K562 (cell line): ENCODE data around the gene PBXIP1. TPM values are rescaled to one million over a fixed set of nuclear protein-coding genes. Genes with fewer than 3 reads are reported as not detected.
A peak's percentile ranks its signal among the peaks of the same experiment; 100 is the strongest.

Source experiments
- ARNT ChIP-seq, 2 experiments: fragments of 450-650 bp; IDR thresholded peaks; 2 replicates each; pipeline ENCODE4 v1.6.1; 2016; ENCODE audit warnings: mild to moderate bottlenecking in 1 of 2
- CHD7 ChIP-seq: fragments of 200-600 bp; sonication (generic); IDR thresholded peaks from one replicate; pipeline ENCODE4 v1.6.1; 2012; ENCODE audit warnings: mild to moderate bottlenecking, low read depth, low read length, inconsistent platforms
- DEAF1 ChIP-seq: fragments of 450-650 bp; formaldehyde crosslinking; IDR thresholded peaks from 2 replicates; pipeline ENCODE4 v1.4.0; 2020; ENCODE audit warnings: mild to moderate bottlenecking, moderate library complexity
- GTF2E2 ChIP-seq: fragments of 200-800 bp; sonication (Bioruptor generic); IDR thresholded peaks from 2 replicates; pipeline ENCODE4 v1.6.1; 2016; ENCODE audit warnings: missing genetic modification characterization, missing compliant biosample characterization
- HMG20B ChIP-seq: fragments of 250-450 bp; sonication (Bioruptor Pico); IDR thresholded peaks from 2 replicates; pipeline ENCODE4 v1.5.0; 2021; ENCODE audit warnings: mild to moderate bottlenecking
- POU5F1 ChIP-seq: fragments of 150-350 bp; IDR thresholded peaks from 2 replicates; pipeline ENCODE4 v1.6.1; 2014; ENCODE audit warnings: borderline replicate concordance, low read length, low read depth, mild to moderate bottlenecking; ENCODE audit not compliant: partially characterized antibody
- ZNF197 ChIP-seq: fragments of 200-800 bp; sonication (Bioruptor generic); IDR thresholded peaks from 2 replicates; pipeline ENCODE4 v1.6.1; 2016; ENCODE audit warnings: low read depth, missing genetic modification characterization, missing compliant biosample characterization
- ZZZ3 ChIP-seq: fragments of 450-650 bp; IDR thresholded peaks from 2 replicates; pipeline ENCODE4 v1.6.1; 2016; ENCODE audit warnings: antibody characterized with exemption, mild to moderate bottlenecking, moderate library complexity
- polyA plus RNA-seq, 8 experiments: library from polyadenylated mRNA; depleted of rRNA in 4 of 8; stranded (reverse) in 5 of 8; unstranded in 3 of 8; fragments of >200 nt; fragmentation: Nextera tagmentation in 2 of 8; fragmentation: Illumina TruSeq in 1 of 8; extraction: Ambion mirVana in 2 of 8; extraction: Trizol in 1 of 8; gene quantifications; 2 replicates each; pipeline versions ENCODE4 v1.2.1 to v1.2.3, GENCODE V29; 2011 to 2014; ENCODE audit warnings: inconsistent platforms in 1 of 8, missing spikeins in 1 of 8
- total RNA-seq, 7 experiments: library from RNA; depleted of rRNA in 6 of 7; stranded (reverse); fragments of >200 nt in 6 of 7; fragmentation: Illumina TruSeq in 2 of 7; extraction: Trizol in 2 of 7; gene quantifications; 2 replicates each; pipeline versions ENCODE4 v1.2.1 to v1.2.3, GENCODE V29; 2011 to 2021; ENCODE audit warnings: low replicate concordance in 1 of 7
- TF ChIP-seq, protein P1 (sequence below): sonication (generic); formaldehyde crosslinking; IDR thresholded peaks from 2 replicates; pipeline ENCODE4 v1.4.0; 2020; ENCODE audit warnings: mild to moderate bottlenecking, missing genetic modification reagents
- TF ChIP-seq, protein P2 (sequence below): sonication (generic); formaldehyde crosslinking; IDR thresholded peaks from 2 replicates; pipeline ENCODE4 v1.8.0; 2022; ENCODE audit warnings: missing genetic modification reagents, mild to moderate bottlenecking, moderate library complexity, borderline replicate concordance

Gene PBXIP1
- total and polyA plus RNA-seq, 9 of the 15 experiments (the other 6 are each of a cell fraction or from before 2014, with no cell fraction given), result 0.13 to 8.3 (median 5.8) TPM

- TF ChIP-seq, protein P1, sequence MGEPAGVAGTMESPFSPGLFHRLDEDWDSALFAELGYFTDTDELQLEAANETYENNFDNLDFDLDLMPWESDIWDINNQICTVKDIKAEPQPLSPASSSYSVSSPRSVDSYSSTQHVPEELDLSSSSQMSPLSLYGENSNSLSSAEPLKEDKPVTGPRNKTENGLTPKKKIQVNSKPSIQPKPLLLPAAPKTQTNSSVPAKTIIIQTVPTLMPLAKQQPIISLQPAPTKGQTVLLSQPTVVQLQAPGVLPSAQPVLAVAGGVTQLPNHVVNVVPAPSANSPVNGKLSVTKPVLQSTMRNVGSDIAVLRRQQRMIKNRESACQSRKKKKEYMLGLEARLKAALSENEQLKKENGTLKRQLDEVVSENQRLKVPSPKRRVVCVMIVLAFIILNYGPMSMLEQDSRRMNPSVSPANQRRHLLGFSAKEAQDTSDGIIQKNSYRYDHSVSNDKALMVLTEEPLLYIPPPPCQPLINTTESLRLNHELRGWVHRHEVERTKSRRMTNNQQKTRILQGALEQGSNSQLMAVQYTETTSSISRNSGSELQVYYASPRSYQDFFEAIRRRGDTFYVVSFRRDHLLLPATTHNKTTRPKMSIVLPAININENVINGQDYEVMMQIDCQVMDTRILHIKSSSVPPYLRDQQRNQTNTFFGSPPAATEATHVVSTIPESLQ, result no peak
- TF ChIP-seq ZZZ3, result no peak
- no peak for TF ChIP-seq HMG20B (CRISPR knock-in tag)
- no peak for TF ChIP-seq DEAF1 (CRISPR knock-in tag)
- no peak for TF ChIP-seq CHD7
- TF ChIP-seq, protein P2, sequence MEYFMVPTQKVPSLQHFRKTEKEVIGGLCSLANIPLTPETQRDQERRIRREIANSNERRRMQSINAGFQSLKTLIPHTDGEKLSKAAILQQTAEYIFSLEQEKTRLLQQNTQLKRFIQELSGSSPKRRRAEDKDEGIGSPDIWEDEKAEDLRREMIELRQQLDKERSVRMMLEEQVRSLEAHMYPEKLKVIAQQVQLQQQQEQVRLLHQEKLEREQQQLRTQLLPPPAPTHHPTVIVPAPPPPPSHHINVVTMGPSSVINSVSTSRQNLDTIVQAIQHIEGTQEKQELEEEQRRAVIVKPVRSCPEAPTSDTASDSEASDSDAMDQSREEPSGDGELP (CRISPR knock-in tag), result peak; percentile 82; the same call in 1 of the 2 replicates
- no peak for TF ChIP-seq POU5F1
- TF ChIP-seq ZNF197 (CRISPR knock-in tag), result no peak
- 0 out of 2 replicates have a peak, but pooled peaks have one; percentile 3 for TF ChIP-seq GTF2E2 (tag)
- TF ChIP-seq ARNT (IDR thresholded peaks at IDR 0.05), result no peak; a peak in 1 of 4 replicates
Observed at GRCh38 chr1:154974102-154974807, 18.4 kb upstream of the PBXIP1 start, which contains the start of gene CKS1B (continued).
